K562 (cell line): ENCODE measurements around the gene MINK1. TPM values are rescaled to one million over a fixed set of nuclear protein-coding genes. Genes with fewer than 3 reads are reported as not detected.

Experiments
- ARID4B ChIP-seq: sonication (generic); formaldehyde crosslinking; IDR thresholded peaks from 2 replicates; pipeline ENCODE4 v1.8.0; 2022; ENCODE audit warnings: mild to moderate bottlenecking, missing genetic modification reagents
- CHD2 ChIP-seq: IDR thresholded peaks from 2 replicates; pipeline ENCODE4 v1.6.1; 2011; ENCODE audit warnings: low read depth, low read length
- COPS2 ChIP-seq: fragments of 450-650 bp; conservative IDR thresholded peaks from 2 replicates; pipeline ENCODE4 v1.6.1; 2016; ENCODE audit warnings: mild to moderate bottlenecking, moderate library complexity
- ELF2 ChIP-seq: fragments of 250-450 bp; sonication (Bioruptor Pico); IDR thresholded peaks from 2 replicates; pipeline ENCODE4 v1.5.0; 2021; ENCODE audit warnings: mild to moderate bottlenecking
- ELF4 ChIP-seq: fragments of 450-650 bp; formaldehyde crosslinking; IDR thresholded peaks from 2 replicates; pipeline ENCODE4 v1.4.0; 2022; ENCODE audit warnings: missing genetic modification characterization
- EP300 ChIP-seq: IDR thresholded peaks from 2 replicates; pipeline ENCODE4 v1.6.1; 2012; ENCODE audit warnings: low read length, improper control_type of control experiment
- HSF4 ChIP-seq: fragments of 250-450 bp; sonication (Bioruptor Pico); IDR thresholded peaks from 2 replicates; pipeline ENCODE4 v2.1.2; 2022; ENCODE audit warnings: mild to moderate bottlenecking, moderate library complexity, borderline replicate concordance
- JUN ChIP-seq, 2 experiments: sonication (generic) in 1 of 2; formaldehyde crosslinking in 1 of 2; IDR thresholded peaks; 2 replicates each; pipeline versions ENCODE4 v1.6.1 to v1.8.0; 2012 to 2022; ENCODE audit warnings: borderline replicate concordance in 2 of 2, mild to moderate bottlenecking in 2 of 2, improper control_type of control experiment in 1 of 2, low read depth in 1 of 2, low read length in 1 of 2, missing genetic modification reagents in 1 of 2
- PHF20 ChIP-seq: fragments of 450-650 bp; IDR thresholded peaks from 2 replicates; pipeline ENCODE4 v1.6.1; 2018; ENCODE audit not compliant: partially characterized antibody
- POU5F1 ChIP-seq: fragments of 150-350 bp; IDR thresholded peaks from 2 replicates; pipeline ENCODE4 v1.6.1; 2014; ENCODE audit warnings: borderline replicate concordance, low read length, low read depth, mild to moderate bottlenecking; ENCODE audit not compliant: partially characterized antibody
- PPARD ChIP-seq: fragments of 250-450 bp; sonication (Bioruptor Pico); IDR thresholded peaks from 2 replicates; pipeline ENCODE4 v1.8.0; 2022; ENCODE audit warnings: inconsistent platforms, mild to moderate bottlenecking, moderate library complexity
- RNF219 ChIP-seq: fragments of 250-450 bp; sonication (Bioruptor Pico); IDR thresholded peaks from 2 replicates; pipeline ENCODE4 v1.5.0; 2022; ENCODE audit warnings: mild to moderate bottlenecking
- SMAD4 ChIP-seq: fragments of 250-450 bp; sonication (Bioruptor Pico); conservative IDR thresholded peaks from 2 replicates; pipeline ENCODE4 v1.8.0; 2021; ENCODE audit warnings: inconsistent platforms, mild to moderate bottlenecking, moderate library complexity
- TAF9B ChIP-seq: fragments of 450-650 bp; IDR thresholded peaks from 2 replicates; pipeline ENCODE4 v1.6.1; 2018; ENCODE audit warnings: mild to moderate bottlenecking; ENCODE audit not compliant: partially characterized antibody
- THRAP3 ChIP-seq: fragments of 450-650 bp; IDR thresholded peaks from 2 replicates; pipeline ENCODE4 v1.6.1; 2016; ENCODE audit warnings: mild to moderate bottlenecking, inconsistent platforms, borderline replicate concordance
- ZKSCAN3 ChIP-seq: fragments of 250-450 bp; sonication (Bioruptor Pico); IDR thresholded peaks from 2 replicates; pipeline ENCODE4 v1.4.0; 2020
- ZSCAN29 ChIP-seq: fragments of 450-650 bp; IDR thresholded peaks from 2 replicates; pipeline ENCODE4 v1.6.1; 2017
- polyA plus RNA-seq, 8 experiments: library from polyadenylated mRNA; depleted of rRNA in 4 of 8; stranded (reverse) in 5 of 8; unstranded in 3 of 8; fragments of >200 nt; fragmentation: Nextera tagmentation in 2 of 8; fragmentation: Illumina TruSeq in 1 of 8; extraction: Ambion mirVana in 2 of 8; extraction: Trizol in 1 of 8; gene quantifications; 2 replicates each; pipeline versions ENCODE4 v1.2.1 to v1.2.3, GENCODE V29; 2011 to 2014; ENCODE audit warnings: inconsistent platforms in 1 of 8, missing spikeins in 1 of 8
- total RNA-seq, 7 experiments: library from RNA; depleted of rRNA in 6 of 7; stranded (reverse); fragments of >200 nt in 6 of 7; fragmentation: Illumina TruSeq in 2 of 7; extraction: Trizol in 2 of 7; gene quantifications; 2 replicates each; pipeline versions ENCODE4 v1.2.1 to v1.2.3, GENCODE V29; 2011 to 2021; ENCODE audit warnings: low replicate concordance in 1 of 7
- TF ChIP-seq, protein P1 (sequence below): sonication (generic); formaldehyde crosslinking; IDR thresholded peaks from 2 replicates; pipeline ENCODE4 v1.8.0; 2022; ENCODE audit warnings: mild to moderate bottlenecking, missing genetic modification reagents, borderline replicate concordance

The MINK1 gene
- total and polyA plus RNA-seq, 9 of the 15 experiments (the other 6 are each of a cell fraction or from before 2014, with no cell fraction given): 0.11 to 54.2 (median 14.9) TPM

- TF ChIP-seq JUN (IDR thresholded peaks at IDR 0.05; ENCODE audit: borderline replicate concordance, low read depth, low read length): peak; percentile 22; the same call in 1 of the 2 replicates
- TF ChIP-seq JUN (CRISPR knock-in tag; IDR thresholded peaks at IDR 0.05; ENCODE audit: borderline replicate concordance): no peak
- no peak for TF ChIP-seq TAF9B
- peak; percentile 99 for TF ChIP-seq CHD2
- TF ChIP-seq ZKSCAN3 (CRISPR knock-in tag): no peak
- 0 out of 2 replicates have a peak, but pooled peaks have one; percentile 20 for TF ChIP-seq EP300
- TF ChIP-seq ZSCAN29: no peak
- TF ChIP-seq, protein P1, sequence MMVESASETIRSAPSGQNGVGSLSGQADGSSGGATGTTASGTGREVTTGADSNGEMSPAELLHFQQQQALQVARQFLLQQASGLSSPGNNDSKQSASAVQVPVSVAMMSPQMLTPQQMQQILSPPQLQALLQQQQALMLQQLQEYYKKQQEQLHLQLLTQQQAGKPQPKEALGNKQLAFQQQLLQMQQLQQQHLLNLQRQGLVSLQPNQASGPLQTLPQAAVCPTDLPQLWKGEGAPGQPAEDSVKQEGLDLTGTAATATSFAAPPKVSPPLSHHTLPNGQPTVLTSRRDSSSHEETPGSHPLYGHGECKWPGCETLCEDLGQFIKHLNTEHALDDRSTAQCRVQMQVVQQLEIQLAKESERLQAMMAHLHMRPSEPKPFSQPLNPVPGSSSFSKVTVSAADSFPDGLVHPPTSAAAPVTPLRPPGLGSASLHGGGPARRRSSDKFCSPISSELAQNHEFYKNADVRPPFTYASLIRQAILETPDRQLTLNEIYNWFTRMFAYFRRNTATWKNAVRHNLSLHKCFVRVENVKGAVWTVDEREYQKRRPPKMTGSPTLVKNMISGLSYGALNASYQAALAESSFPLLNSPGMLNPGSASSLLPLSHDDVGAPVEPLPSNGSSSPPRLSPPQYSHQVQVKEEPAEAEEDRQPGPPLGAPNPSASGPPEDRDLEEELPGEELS (CRISPR knock-in tag): no peak
- TF ChIP-seq RNF219 (CRISPR knock-in tag): no peak
- peak; percentile 40 for TF ChIP-seq PHF20
- no peak for TF ChIP-seq POU5F1
- no peak for TF ChIP-seq THRAP3
- 0 out of 2 replicates have a peak, but pooled peaks have one; percentile 32 for TF ChIP-seq ELF2
- TF ChIP-seq PPARD (CRISPR knock-in tag): no peak
- TF ChIP-seq SMAD4 (CRISPR knock-in tag): no peak
- TF ChIP-seq COPS2: no peak
- TF ChIP-seq ARID4B (CRISPR knock-in tag): peak; percentile 35; the same call in 1 of the 2 replicates
- 0 out of 2 replicates have a peak, but pooled peaks have one; percentile 42 for TF ChIP-seq ELF4
- TF ChIP-seq HSF4: no peak
Measured at GRCh38 chr17:4939796-4940554, 106.8 kb downstream of the MINK1 start, which contains the start of the genes RNF167 and SLC25A11 (continued).
